Neural cell (in vitro differentiated cells): Measurements from ENCODE around the gene TGFBI.

ENCODE experiments used
- CTCF ChIP-seq: fragments of 450-650 bp; IDR thresholded peaks from 2 replicates; pipeline ENCODE4 v1.5.1; 2014; ENCODE audit warnings: antibody characterized with exemption, mild to moderate bottlenecking, moderate library complexity; ENCODE audit not compliant: poor library complexity, severe bottlenecking
- EP300 ChIP-seq: fragments of 450-650 bp; conservative IDR thresholded peaks from 2 replicates; pipeline ENCODE4 v1.6.1; 2014; ENCODE audit warnings: antibody characterized with exemption, mild to moderate bottlenecking, moderate library complexity; ENCODE audit not compliant: poor library complexity, severe bottlenecking
- EZH2 ChIP-seq: fragments of 200-600, 300-800 bp; shearing (Covaris generic), sonication (generic); IDR thresholded peaks from 2 replicates; pipeline ENCODE4 v1.6.1; 2014; ENCODE audit warnings: antibody characterized with exemption, low read length, borderline replicate concordance, mild to moderate bottlenecking; ENCODE audit not compliant: insufficient read depth, poor library complexity, severe bottlenecking
- MXI1 ChIP-seq: fragments of 450-650 bp; conservative IDR thresholded peaks from 2 replicates; pipeline ENCODE4 v1.6.1; 2014; ENCODE audit warnings: antibody characterized with exemption, mild to moderate bottlenecking; ENCODE audit not compliant: poor library complexity, severe bottlenecking
- RAD21 ChIP-seq: fragments of 450-650 bp; conservative IDR thresholded peaks from 2 replicates; pipeline ENCODE4 v1.6.1; 2014; ENCODE audit warnings: antibody characterized with exemption, mild to moderate bottlenecking, moderate library complexity
- SMC3 ChIP-seq: fragments of 450-650 bp; conservative IDR thresholded peaks from 2 replicates; pipeline ENCODE4 v1.6.1; 2014; ENCODE audit warnings: antibody characterized with exemption, mild to moderate bottlenecking, moderate library complexity; ENCODE audit not compliant: poor library complexity

- TF ChIP-seq CTCF (no peak), EZH2 (no peak), RAD21 (no peak), EP300 (no peak), SMC3 (no peak), MXI1 (no peak)
Observed at GRCh38 chr5:136006761-136007251, 22.0 kb upstream of the TGFBI start.
